Ovary (tissue), 3 donors: ENCODE measurements around the gene CNTNAP5.

Experiments used
- CTCF ChIP-seq, 3 donors: fragments of 450-650 bp in 2 of 3; fragments of 200-600 bp in 1 of 3; IDR thresholded peaks; one replicate each; pipeline versions ENCODE4 v1.5.1 to v1.8.0; 2016 to 2022; ENCODE audit warnings: antibody characterized with exemption in 3 of 3, mild to moderate bottlenecking in 1 of 3
- EP300 ChIP-seq: sonication (generic); formaldehyde crosslinking; IDR thresholded peaks from one replicate; pipeline ENCODE4 v1.6.1; 2017; ENCODE audit warnings: antibody characterized with exemption
- POLR2A ChIP-seq: fragments of 450-650 bp; IDR thresholded peaks from one replicate; pipeline ENCODE4 v1.6.1; 2017; ENCODE audit warnings: antibody characterized with exemption, mild to moderate bottlenecking, moderate library complexity
- donor health status: DM: no; HTN: no; CAD: no.

GRCh38 chr2:124482551-124482950, 457.5 kb downstream of the CNTNAP5 start:
- no peak for TF ChIP-seq CTCF (IDR thresholded peaks at IDR 0.05)
- TF ChIP-seq POLR2A = no peak
- no peak for TF ChIP-seq EP300
